ENCODE data around the gene RFX7. TPM values are rescaled to one million over a fixed set of nuclear protein-coding genes. Genes with fewer than 3 reads are reported as not detected.

Gene RFX7
- total RNA-seq, 1 experiment from 2014 or later, result 3.5 TPM

- no peak for DNase-seq (ENCODE audit: low spot score)
Measured at GRCh38 chr15:56126409-56126808, 117.3 kb downstream of the RFX7 start.

- no peak for DNase-seq (ENCODE audit: low spot score)
Measured at GRCh38 chr15:56124391-56124790, 119.3 kb downstream of the RFX7 start.

- no peak for DNase-seq (ENCODE audit: low spot score)
Measured at GRCh38 chr15:56105855-56106254, 137.8 kb downstream of the RFX7 start.

- DNase-seq (ENCODE audit: low spot score), result no peak
Measured at GRCh38 chr15:56102441-56102840, 141.2 kb downstream of the RFX7 start.

GRCh38 chr15:56099311-56099710 lies 144.4 kb downstream of the RFX7 start:
- DNase-seq (ENCODE audit: low spot score), result no peak

- no peak for DNase-seq (ENCODE audit: low spot score)
Measured at GRCh38 chr15:56098195-56098863, 145.3 kb downstream of the RFX7 start.

- no peak for DNase-seq (ENCODE audit: low spot score)
Measured at GRCh38 chr15:56095406-56095805, 148.3 kb downstream of the RFX7 start.

GRCh38 chr15:56094171-56094570 lies 149.5 kb downstream of the RFX7 start:
- no peak for DNase-seq (ENCODE audit: low spot score)

- DNase-seq (ENCODE audit: low spot score), result no peak
Measured at GRCh38 chr15:56088389-56088788, 155.3 kb downstream of the RFX7 start.

GRCh38 chr15:56086566-56086965 lies 157.1 kb downstream of the RFX7 start:
- no peak for DNase-seq (ENCODE audit: low spot score)

- peak; percentile 12 for DNase-seq (ENCODE audit: low spot score)
Measured at GRCh38 chr15:56082263-56082761, 161.4 kb downstream of the RFX7 start.

- DNase-seq (ENCODE audit: low spot score), result no peak
Measured at GRCh38 chr15:56077081-56077480, 166.6 kb downstream of the RFX7 start.

GRCh38 chr15:56076640-56077039 lies 167.0 kb downstream of the RFX7 start:
- DNase-seq (ENCODE audit: low spot score), result no peak

- no peak for DNase-seq (ENCODE audit: low spot score)
Measured at GRCh38 chr15:56074481-56075265, 169.0 kb downstream of the RFX7 start.

GRCh38 chr15:56064152-56064551 lies 179.5 kb downstream of the RFX7 start:
- no peak for DNase-seq (ENCODE audit: low spot score)

- DNase-seq (ENCODE audit: low spot score), result no peak
Measured at GRCh38 chr15:56059716-56060115, 184.0 kb downstream of the RFX7 start.

GRCh38 chr15:56058986-56059385 lies 184.7 kb downstream of the RFX7 start:
- DNase-seq (ENCODE audit: low spot score), result no peak

GRCh38 chr15:56056626-56057025 lies 187.1 kb downstream of the RFX7 start:
- DNase-seq (ENCODE audit: low spot score), result no peak

GRCh38 chr15:56053046-56053400 lies 190.7 kb downstream of the RFX7 start:
- no peak for DNase-seq (ENCODE audit: low spot score)

- DNase-seq (ENCODE audit: low spot score), result peak; percentile 71
Measured at GRCh38 chr15:56052395-56053045, 191.2 kb downstream of the RFX7 start.

GRCh38 chr15:56051676-56052075 lies 192.0 kb downstream of the RFX7 start:
- no peak for DNase-seq (ENCODE audit: low spot score)

GRCh38 chr15:56049577-56049976 lies 194.1 kb downstream of the RFX7 start:
- no peak for DNase-seq (ENCODE audit: low spot score)

- DNase-seq (ENCODE audit: low spot score), result no peak
Measured at GRCh38 chr15:56047354-56047753, 196.3 kb downstream of the RFX7 start.
